Activated T-cell treated with anti-CD3 and anti-CD28 coated beads for 24 hours (primary cell): ENCODE measurements around the gene PRKAR1B.
"Not testable (repeated sequence)": the region's sequence is repeated elsewhere in the genome, so short reads cannot be mapped to it uniquely, and the experiment has no call there.

ENCODE experiments used
- DNase-seq: peaks from one replicate; pipeline ENCODE4 v3.0.0-alpha.2; 2020; ENCODE audit warnings: low read depth

Gene PRKAR1B

GRCh38 chr7:756928-757560, 30.0 kb upstream of the PRKAR1B start:
- no peak for DNase-seq

- DNase-seq, result no peak
Measured at GRCh38 chr7:756231-756927, 29.3 kb upstream of the PRKAR1B start.

GRCh38 chr7:755413-755805, 28.3 kb upstream of the PRKAR1B start:
- no peak for DNase-seq

GRCh38 chr7:754531-755412, 27.7 kb upstream of the PRKAR1B start:
- no peak for DNase-seq

DNA sequence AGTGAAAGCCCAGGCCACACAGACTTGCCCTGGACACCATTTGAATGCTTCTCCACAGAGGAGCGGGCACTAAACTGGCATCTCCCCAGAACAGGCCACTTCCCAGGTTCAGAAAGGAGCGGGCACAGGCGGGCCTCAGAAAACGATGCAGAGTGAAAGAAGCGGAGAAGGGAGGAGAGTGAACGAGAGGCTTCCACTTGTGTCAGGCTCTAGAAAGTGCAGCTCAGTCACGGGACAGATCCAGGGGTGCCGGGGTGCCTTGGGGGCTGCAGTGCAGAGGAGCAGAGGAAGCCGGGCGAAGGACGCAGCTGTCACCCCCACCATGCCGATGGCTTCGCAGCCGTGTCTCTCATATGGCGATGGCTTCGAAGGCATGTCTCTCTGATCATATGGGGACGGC, 26.1 kb upstream of the PRKAR1B start:
- DNase-seq, result no peak

DNA sequence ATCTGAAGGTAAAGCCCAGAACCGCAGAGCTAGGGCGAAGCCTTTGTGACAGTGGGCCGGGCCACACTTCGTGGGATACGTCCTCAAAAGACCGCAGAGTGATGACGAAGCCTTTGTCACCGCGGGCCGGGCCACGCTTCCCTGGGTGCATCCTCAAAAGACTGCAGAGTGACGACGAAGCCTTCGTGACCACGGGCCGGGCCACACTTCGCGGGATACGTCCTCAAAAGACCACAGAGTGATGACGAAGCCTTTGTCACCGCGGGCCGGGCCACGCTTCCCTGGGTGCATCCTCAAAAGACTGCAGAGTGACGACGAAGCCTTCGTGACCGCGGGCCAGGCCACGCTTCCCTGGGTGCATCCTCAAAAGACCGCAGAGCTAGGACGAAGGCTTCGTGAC, 25.2 kb upstream of the PRKAR1B start:
- DNase-seq, result not testable (repeated sequence)

GRCh38 chr7:751826-752225, 24.7 kb upstream of the PRKAR1B start:
- DNase-seq, result no peak

- DNase-seq, result no peak
Measured at GRCh38 chr7:750111-750905, 23.2 kb upstream of the PRKAR1B start.

DNA sequence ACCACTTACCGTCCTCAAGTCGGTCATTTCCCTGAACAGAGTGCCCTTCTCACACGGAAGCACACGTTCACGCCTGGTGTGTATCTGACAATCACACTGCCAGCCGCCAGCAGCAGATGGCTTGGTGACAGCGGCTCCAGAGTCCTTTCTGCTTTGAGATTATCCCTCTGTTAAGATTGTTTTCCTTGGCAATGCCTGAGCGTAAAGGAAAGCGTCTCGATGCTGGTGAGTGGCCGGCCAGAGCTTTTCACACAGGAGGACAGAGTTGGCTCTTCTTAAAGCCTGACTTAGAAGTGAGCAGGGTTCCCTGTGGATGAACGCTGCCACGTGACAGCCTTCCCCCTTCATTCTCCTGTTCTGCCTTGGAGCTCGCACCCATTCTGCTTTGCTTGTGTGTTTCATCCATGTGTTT, 22.1 kb upstream of the PRKAR1B start:
- DNase-seq, result no peak

- DNase-seq, result no peak
Measured at GRCh38 chr7:748446-748845, 21.4 kb upstream of the PRKAR1B start.

DNA sequence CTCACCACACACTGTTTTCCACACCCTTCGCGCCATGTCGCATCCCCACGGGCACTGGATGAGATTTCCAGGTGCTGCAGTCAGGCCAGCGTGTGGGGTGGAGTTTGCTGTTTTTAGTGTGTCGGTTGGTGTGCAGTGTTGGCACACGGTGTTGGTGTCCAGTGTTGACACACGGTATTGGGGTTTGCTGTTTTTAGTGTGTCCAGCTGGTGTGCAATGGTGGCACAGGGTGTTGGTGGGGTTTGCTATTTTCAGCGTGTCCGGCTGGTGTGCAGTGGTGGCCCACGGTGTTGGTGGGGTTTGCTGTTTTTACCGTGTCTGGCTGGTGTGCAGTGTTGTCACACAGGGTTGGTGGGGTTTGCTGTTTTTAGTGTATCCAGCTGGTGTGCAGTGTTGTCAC, 20.1 kb upstream of the PRKAR1B start:
- no peak for DNase-seq

DNA sequence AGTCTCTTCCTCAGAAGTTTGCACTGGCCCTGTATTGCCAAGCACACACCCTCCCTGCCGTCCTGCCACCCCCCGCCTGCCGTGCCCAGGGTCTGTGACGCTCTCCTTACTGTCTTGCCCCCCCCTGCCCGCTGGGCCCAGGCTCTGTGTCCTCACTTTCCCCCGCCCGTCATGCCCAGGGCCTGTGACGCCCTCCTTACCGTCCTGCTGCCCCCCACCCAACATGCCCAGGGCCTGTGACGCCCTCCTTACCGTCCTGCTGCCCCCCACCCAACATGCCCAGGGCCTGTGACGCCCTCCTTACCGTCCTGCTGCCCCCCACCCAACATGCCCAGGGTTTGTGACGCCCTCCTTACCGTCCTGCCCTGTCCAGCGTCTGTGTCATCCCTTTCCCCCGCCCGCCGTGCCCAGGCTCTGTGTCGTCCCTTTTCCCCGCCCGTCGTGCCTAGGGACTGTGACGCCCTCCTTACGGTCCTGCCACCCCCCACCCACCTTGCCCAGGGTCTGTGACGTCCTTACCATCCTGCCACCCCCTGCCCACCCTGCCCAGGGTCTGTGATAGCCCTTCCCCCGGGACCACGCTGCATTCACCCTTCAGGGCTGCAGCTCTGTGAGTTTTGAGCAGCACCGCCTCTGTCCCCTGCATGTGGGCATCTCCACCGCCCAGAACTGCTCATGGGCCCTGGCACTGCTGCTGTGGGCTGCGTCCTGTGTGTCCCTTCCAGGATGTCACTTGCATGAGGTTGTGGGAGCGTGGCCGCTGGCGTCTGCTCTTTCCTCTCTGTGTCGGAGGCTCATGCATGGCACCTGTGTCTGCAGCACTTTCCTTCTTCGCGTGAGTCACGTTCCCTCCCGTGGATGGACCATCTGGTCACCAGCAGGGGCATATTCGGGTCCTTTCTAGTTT, 19.3 kb upstream of the PRKAR1B start:
- DNase-seq, result no peak

GRCh38 chr7:745431-746154, 18.5 kb upstream of the PRKAR1B start:
- DNase-seq, result no peak

GRCh38 chr7:744854-745430, 17.9 kb upstream of the PRKAR1B start:
- DNase-seq, result no peak

- not testable (repeated sequence) for DNase-seq
Measured at GRCh38 chr7:744128-744520, 17.0 kb upstream of the PRKAR1B start.

GRCh38 chr7:743341-744127, 16.5 kb upstream of the PRKAR1B start:
- DNase-seq, result not testable (repeated sequence)

DNA sequence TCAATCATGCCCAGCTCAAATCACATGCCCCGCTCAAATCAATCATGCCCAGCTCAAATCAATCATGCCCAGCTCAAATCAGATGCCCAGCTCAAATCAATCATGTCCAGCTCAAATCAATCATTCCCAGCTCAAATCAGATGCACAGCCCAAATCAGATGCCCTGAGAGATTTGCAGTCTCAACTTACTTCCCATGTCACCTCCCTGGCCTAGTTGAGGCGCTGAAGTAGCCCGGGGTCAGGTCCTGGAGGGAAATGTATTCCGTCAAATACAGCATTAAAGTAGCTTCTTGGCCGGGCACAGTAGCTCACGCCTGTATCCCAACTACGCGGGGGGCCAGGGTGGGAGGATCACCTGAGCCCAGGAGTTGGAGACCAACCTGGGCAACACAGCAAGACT, 15.7 kb upstream of the PRKAR1B start:
- DNase-seq, result no peak

DNA sequence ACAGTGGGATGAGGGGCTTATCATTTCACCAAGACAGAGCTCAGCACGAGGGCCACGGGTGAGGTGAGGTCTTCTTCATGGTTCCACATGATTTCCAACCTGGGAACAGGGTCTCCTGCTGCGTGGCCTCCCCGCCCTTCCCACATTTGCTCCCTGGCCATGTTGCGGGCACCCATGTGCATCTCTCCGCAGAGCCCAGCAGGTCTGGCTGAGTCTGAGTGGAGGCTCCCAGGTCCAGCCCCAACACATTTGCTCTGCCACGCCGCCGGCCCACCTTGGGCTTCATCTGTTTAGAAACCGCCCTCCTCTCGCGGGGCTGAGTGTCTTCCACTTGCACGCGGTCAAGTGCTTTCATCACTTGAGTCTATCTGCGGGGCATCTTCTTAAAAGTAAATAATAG, 14.8 kb upstream of the PRKAR1B start:
- DNase-seq, result no peak

DNA sequence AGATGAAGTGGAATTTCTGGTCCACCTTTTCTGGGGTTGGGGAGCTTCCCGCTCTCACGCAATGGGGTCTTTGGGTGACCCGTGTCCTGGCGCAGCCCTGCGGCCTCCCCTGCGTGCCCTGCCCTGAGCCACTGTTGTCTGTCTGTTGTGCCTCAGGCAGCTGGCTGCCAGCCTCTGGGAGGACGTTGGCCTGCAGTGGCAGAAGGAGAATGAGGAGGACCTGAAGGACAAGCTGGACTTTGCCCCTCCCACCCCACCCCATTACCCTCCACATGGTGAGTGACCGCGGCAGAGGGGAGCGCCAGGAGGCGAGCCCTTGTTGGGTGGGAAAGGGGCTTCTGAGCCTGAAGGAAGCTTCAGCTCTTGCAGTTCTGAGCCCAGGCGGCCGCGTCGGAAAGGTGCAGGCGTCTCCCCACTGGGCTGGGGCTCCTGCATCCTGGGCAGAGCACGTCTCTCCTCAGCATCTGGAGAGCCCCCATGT, 14.2 kb upstream of the PRKAR1B start:
- no peak for DNase-seq
